Karpas-422 (cell line): ENCODE measurements around the gene HDAC9. TPM values are rescaled to one million over a fixed set of nuclear protein-coding genes. Genes with fewer than 3 reads are reported as not detected.

Experiments used
- DNase-seq: peaks from one replicate; pipeline ENCODE4 v3.0.0-alpha.2; 2015
- H2AFZ ChIP-seq: fragments of 200-600 bp; sonication (generic); 2 replicates; pipeline ENCODE4 v1.6.1; 2014; ENCODE audit warnings: antibody characterized with exemption, low read length, mixed read lengths
- H3K27ac ChIP-seq: fragments of 200-600 bp; sonication (generic); 2 replicates; pipeline ENCODE4 v1.5.1; 2014; ENCODE audit warnings: mild to moderate bottlenecking, low read length, moderate library complexity
- H3K27me3 ChIP-seq: fragments of 200-600 bp; sonication (generic); 2 replicates; pipeline ENCODE4 v1.6.1; 2014; ENCODE audit warnings: low read length, mixed read lengths
- H3K36me3 ChIP-seq: fragments of 200-600 bp; sonication (generic); 2 replicates; pipeline ENCODE4 v1.6.1; 2014; ENCODE audit warnings: low read length, mixed read lengths; ENCODE audit not compliant: insufficient read depth
- H3K4me1 ChIP-seq: fragments of 200-600 bp; sonication (generic); 2 replicates; pipeline ENCODE4 v1.6.1; 2014; ENCODE audit warnings: mild to moderate bottlenecking, low read length, mixed read lengths
- H3K4me2 ChIP-seq: fragments of 200-600 bp; sonication (generic); 2 replicates; pipeline ENCODE4 v1.6.1; 2014; ENCODE audit warnings: low read length, low read depth, mild to moderate bottlenecking; ENCODE audit not compliant: poor library complexity, severe bottlenecking
- H3K4me3 ChIP-seq: fragments of 200-600 bp; sonication (generic); 2 replicates; pipeline ENCODE4 v1.5.1; 2014; ENCODE audit warnings: mild to moderate bottlenecking, antibody characterized with exemption, low read length, mixed read lengths
- H3K79me2 ChIP-seq: fragments of 200-600 bp; sonication (generic); 2 replicates; pipeline ENCODE4 v1.6.1; 2014; ENCODE audit warnings: mild to moderate bottlenecking, low read length, mixed read lengths
- H3K9ac ChIP-seq: fragments of 200-600 bp; sonication (generic); 2 replicates; pipeline ENCODE4 v1.6.0; 2014; ENCODE audit warnings: low read length
- H3K9me2 ChIP-seq: fragments of 200-600 bp; sonication (generic), shearing (Covaris generic); replicated peaks from 2 replicates; pipeline ENCODE4 v1.6.0; 2014; ENCODE audit warnings: mild to moderate bottlenecking, low read length, moderate library complexity; ENCODE audit not compliant: insufficient read depth
- H3K9me3 ChIP-seq: fragments of 300-700, 200-600 bp; sonication (generic); 2 replicates; pipeline ENCODE4 v1.6.1; 2014; ENCODE audit warnings: low read length, mixed read lengths
- H4K20me1 ChIP-seq: fragments of 200-600 bp; sonication (generic); 2 replicates; pipeline ENCODE4 v1.6.1; 2014; ENCODE audit warnings: mild to moderate bottlenecking, antibody characterized with exemption, low read length, low read depth; ENCODE audit not compliant: insufficient read depth
- total RNA-seq: library from RNA; depleted of rRNA; stranded (reverse); fragments of >200 nt; shearing (Covaris generic); gene quantifications from 2 replicates; pipeline ENCODE4 v1.2.3, GENCODE V29; 2014; ENCODE audit warnings: low replicate concordance

Gene HDAC9
- total RNA-seq, 1 experiment from 2014 or later: 5.2 TPM

DNA sequence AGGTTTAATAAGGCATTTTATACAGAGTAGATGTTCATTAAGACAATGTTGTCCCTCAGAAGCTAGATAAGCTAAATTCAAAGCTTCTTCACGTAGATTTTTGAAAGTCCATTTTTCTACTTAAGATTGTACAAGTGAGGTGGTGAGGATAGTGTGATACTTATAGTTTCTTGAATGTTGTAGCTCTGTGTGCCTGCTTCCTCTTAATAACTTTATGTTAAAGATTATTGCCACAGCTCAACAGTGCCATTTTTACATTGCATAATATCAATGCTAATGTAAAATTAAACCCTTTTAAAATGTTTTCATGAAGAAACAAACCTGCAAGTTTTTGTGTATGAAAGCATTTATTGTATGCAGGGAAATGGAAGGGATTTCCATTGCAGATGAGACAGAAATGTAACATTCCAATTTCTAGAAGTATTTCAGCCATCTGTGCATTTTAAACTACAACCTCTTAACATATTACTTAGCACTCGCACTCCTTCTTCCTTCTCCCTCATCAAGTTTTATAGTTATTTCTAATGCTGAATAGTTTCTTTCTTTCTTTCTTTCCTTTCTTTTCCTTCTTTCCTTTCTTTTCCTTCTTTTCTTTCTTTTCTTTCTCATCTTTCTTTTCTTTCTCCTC lies 409.9 kb downstream of the HDAC9 start:
- Histone ChIP-seq H3K4me2 (no peak overlapping the region), H3K4me1 (no peaks in the 10 kb centered on the region), H3K4me3 (no peak overlapping the region), H2AFZ (no peak overlapping the region), H3K9me3 (no peaks in the 10 kb centered on the region), H4K20me1 (no peaks in the 10 kb centered on the region), H3K9me2 (no peaks in the 10 kb centered on the region), H3K36me3 (no peaks in the 10 kb centered on the region), H3K27ac (no peak overlapping the region), H3K79me2 (no peaks in the 10 kb centered on the region), H3K27me3 (no peaks in the 10 kb centered on the region), H3K9ac (no peak overlapping the region)
- no peak for DNase-seq

DNA sequence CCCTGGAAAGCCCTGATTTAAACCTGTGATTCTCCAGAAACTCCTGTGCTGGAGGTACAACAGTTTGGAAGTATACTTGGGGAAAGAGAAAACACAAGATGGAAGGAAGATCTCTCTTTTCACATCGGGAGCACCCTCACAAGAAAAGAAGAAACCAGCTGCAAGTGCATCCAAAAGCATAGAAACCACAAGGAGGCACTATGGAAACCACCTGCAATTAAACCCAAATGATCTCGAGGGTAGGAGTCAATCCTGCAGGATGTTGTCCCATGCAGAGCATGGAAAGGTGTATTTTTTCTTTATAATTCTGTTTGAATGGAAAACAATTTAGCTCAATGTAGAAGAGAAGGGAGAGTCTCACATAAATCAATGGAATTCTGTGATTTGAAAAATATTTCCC lies 411.4 kb downstream of the HDAC9 start:
- Histone ChIP-seq H4K20me1 (no peaks in the 10 kb centered on the region), H3K9me2 (no peaks in the 10 kb centered on the region), H3K4me1 (no peaks in the 10 kb centered on the region), H3K9ac (no peak overlapping the region), H3K4me2 (no peak overlapping the region), H2AFZ (no peak overlapping the region), H3K79me2 (no peaks in the 10 kb centered on the region), H3K27me3 (no peaks in the 10 kb centered on the region), H3K27ac (no peak overlapping the region), H3K36me3 (no peaks in the 10 kb centered on the region), H3K9me3 (no peaks in the 10 kb centered on the region), H3K4me3 (no peak overlapping the region)
- no peak for DNase-seq

DNA sequence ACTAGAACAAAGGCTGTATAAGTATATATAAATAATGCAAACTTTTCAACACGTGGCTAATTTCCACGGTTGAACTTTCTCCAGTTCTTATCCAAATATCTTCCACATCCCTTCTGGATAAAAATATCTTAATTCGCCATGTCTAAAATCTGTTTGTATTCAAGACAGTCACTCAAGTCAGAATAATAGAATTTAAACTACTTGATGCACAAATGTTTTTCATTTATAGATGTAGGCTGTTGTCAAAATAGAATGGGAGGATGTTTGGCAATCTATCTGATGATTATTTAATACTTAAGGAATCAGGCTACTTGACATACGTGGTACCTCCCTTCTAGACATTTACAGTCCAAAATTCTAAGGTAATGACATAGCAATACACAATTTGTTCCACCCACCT lies 417.6 kb downstream of the HDAC9 start:
- Histone ChIP-seq H3K36me3 (no peaks in the 10 kb centered on the region), H3K4me2 (no peak overlapping the region), H3K9ac (no peak overlapping the region), H3K4me1 (no peaks in the 10 kb centered on the region), H3K27ac (no peak overlapping the region), H4K20me1 (no peaks in the 10 kb centered on the region), H3K4me3 (no peak overlapping the region), H3K79me2 (no peaks in the 10 kb centered on the region), H3K9me3 (no peaks in the 10 kb centered on the region), H3K9me2 (no peaks in the 10 kb centered on the region), H2AFZ (no peak overlapping the region), H3K27me3 (no peaks in the 10 kb centered on the region)
- no peak for DNase-seq

GRCh38 chr7:18916826-18917225 lies 421.3 kb downstream of the HDAC9 start:
- no peaks in the 10 kb centered on the region for H4K20me1 ChIP-seq
- no peak overlapping the region for H3K4me3 ChIP-seq
- no peaks in the 10 kb centered on the region for H3K9me2 ChIP-seq
- no peaks in the 10 kb centered on the region for H3K79me2 ChIP-seq
- no peaks in the 10 kb centered on the region for H3K4me1 ChIP-seq
- H3K27ac ChIP-seq: no peak overlapping the region
- H3K9ac ChIP-seq: no peak overlapping the region
- no peaks in the 10 kb centered on the region for H3K36me3 ChIP-seq
- no peak for DNase-seq
- H3K4me2 ChIP-seq: no peak overlapping the region
- H3K9me3 ChIP-seq: no peaks in the 10 kb centered on the region
- no peak overlapping the region for H2AFZ ChIP-seq
- no peaks in the 10 kb centered on the region for H3K27me3 ChIP-seq

GRCh38 chr7:18927134-18927533 lies 431.6 kb downstream of the HDAC9 start:
- no peak overlapping the region for H3K9ac ChIP-seq
- no peak overlapping the region for H3K27ac ChIP-seq
- no peak overlapping the region for H3K4me3 ChIP-seq
- no peaks in the 10 kb centered on the region; the same call in 1 of the 2 replicates for H3K9me2 ChIP-seq
- H3K4me2 ChIP-seq: no peak overlapping the region
- H3K4me1 ChIP-seq: no peaks in the 10 kb centered on the region
- no peaks in the 10 kb centered on the region for H4K20me1 ChIP-seq
- no peak overlapping the region for H2AFZ ChIP-seq
- H3K9me3 ChIP-seq: no peaks in the 10 kb centered on the region
- H3K79me2 ChIP-seq: no peaks in the 10 kb centered on the region
- H3K27me3 ChIP-seq: no peaks in the 10 kb centered on the region
- no peak for DNase-seq
- H3K36me3 ChIP-seq: no peaks in the 10 kb centered on the region

- Histone ChIP-seq H4K20me1 (no peaks in the 10 kb centered on the region), H3K27ac (no peak overlapping the region), H3K4me1 (no peaks in the 10 kb centered on the region), H3K9ac (no peak overlapping the region), H3K79me2 (no peaks in the 10 kb centered on the region), H3K27me3 (no peaks in the 10 kb centered on the region; the same call in 1 of the 2 replicates), H2AFZ (no peak overlapping the region), H3K9me2 (no peaks in the 10 kb centered on the region), H3K4me2 (no peak overlapping the region), H3K36me3 (no peaks in the 10 kb centered on the region), H3K4me3 (no peak overlapping the region), H3K9me3 (no peaks in the 10 kb centered on the region)
- DNase-seq: no peak
These were observed 440.7 kb downstream of the HDAC9 start for GRCh38 chr7:18936265-18936664.

- no peaks in the 10 kb centered on the region for H4K20me1 ChIP-seq
- H3K36me3 ChIP-seq: no peaks in the 10 kb centered on the region
- H3K27ac ChIP-seq: no peak overlapping the region
- no peak overlapping the region for H3K9ac ChIP-seq
- no peak overlapping the region for H2AFZ ChIP-seq
- DNase-seq: no peak
- no peak overlapping the region for H3K4me3 ChIP-seq
- no peaks in the 10 kb centered on the region for H3K9me2 ChIP-seq
- H3K79me2 ChIP-seq: no peaks in the 10 kb centered on the region
- H3K27me3 ChIP-seq: no peaks in the 10 kb centered on the region
- H3K4me1 ChIP-seq: no peaks in the 10 kb centered on the region
- H3K9me3 ChIP-seq: no peaks in the 10 kb centered on the region
- H3K4me2 ChIP-seq: no peak overlapping the region
These were observed 444.4 kb downstream of the HDAC9 start for GRCh38 chr7:18939771-18940592.

DNA sequence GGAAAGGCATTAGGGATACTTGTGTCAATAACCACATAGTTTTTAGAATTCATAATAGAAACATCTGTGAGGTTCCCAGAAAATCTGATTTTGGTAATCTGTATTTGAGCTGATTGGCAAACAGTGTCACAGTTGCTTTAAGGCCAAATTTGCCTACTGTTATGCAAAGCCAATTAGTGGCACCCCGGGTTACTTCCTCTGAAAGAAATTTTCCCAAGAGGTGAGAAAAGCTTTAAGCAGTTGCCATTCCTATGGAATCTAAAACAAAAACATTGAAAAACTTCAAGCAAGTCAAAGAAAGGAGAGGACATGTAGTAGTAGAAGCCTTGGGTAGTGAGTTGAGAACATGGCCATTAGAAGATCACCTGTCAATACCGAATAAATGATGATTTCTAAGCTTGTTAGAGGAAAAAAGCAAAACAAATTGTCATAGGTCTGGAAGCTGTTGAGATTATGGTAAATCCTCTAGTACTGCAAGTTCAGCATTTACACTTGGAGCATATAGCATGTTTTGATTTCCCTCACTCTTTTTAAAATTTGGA lies 445.1 kb downstream of the HDAC9 start:
- Histone ChIP-seq H2AFZ (no peak overlapping the region), H3K9me2 (no peaks in the 10 kb centered on the region)

More for the DNA sequence above, 445.1 kb downstream of the HDAC9 start:
- no peak overlapping the region for H3K4me2 ChIP-seq
- H3K79me2 ChIP-seq: no peaks in the 10 kb centered on the region
- no peaks in the 10 kb centered on the region for H3K4me1 ChIP-seq
- H3K27me3 ChIP-seq: no peaks in the 10 kb centered on the region
- H3K27ac ChIP-seq: no peak overlapping the region
- H3K36me3 ChIP-seq: no peaks in the 10 kb centered on the region
- H3K9me3 ChIP-seq: no peaks in the 10 kb centered on the region
- H3K4me3 ChIP-seq: no peak overlapping the region
- no peaks in the 10 kb centered on the region for H4K20me1 ChIP-seq
- no peak overlapping the region for H3K9ac ChIP-seq
- DNase-seq: no peak
